NCI-H2081 treated with DMSO at 0.1 percent for 48 hours (cell line): ENCODE results near the gene FKBP3.
"Not testable (repeated sequence)": the region's sequence is repeated elsewhere in the genome, so short reads cannot be mapped to it uniquely, and the experiment has no call there.

Experiments
- DNase-seq: peaks from one replicate; lab custom pipeline; 2025; lab: John Stamatoyannopoulos, UW

The FKBP3 gene

GRCh38 chr14:45112896-45113781 lies 21.1 kb downstream of the FKBP3 start:
- DNase-seq = peak; percentile 27

- DNase-seq = no peak
Observed at GRCh38 chr14:45104561-45104960, 29.7 kb downstream of the FKBP3 start.

DNA sequence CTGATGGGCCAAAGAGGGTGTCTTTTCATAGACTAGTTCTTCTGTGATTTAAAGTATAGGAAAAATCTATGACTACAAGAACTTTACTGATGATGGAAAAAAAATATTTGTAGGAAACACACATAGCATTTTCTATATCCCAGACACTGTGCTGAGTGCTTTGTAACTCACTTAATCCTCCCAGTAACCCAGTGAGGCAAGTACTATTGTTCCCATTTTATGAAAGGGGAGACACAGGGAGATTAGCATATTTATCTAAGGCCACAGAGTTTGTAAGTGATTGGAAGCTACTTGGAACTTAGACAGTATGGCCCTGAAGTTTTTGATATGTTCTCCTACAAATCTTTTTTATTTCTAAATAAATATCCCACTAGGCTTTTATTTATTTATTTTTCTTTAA lies 30.5 kb downstream of the FKBP3 start:
- DNase-seq = no peak

GRCh38 chr14:45096218-45096617 lies 38.1 kb downstream of the FKBP3 start:
- no peak for DNase-seq

- no peak for DNase-seq
Observed at GRCh38 chr14:45095143-45095542, 39.1 kb downstream of the FKBP3 start.

DNA sequence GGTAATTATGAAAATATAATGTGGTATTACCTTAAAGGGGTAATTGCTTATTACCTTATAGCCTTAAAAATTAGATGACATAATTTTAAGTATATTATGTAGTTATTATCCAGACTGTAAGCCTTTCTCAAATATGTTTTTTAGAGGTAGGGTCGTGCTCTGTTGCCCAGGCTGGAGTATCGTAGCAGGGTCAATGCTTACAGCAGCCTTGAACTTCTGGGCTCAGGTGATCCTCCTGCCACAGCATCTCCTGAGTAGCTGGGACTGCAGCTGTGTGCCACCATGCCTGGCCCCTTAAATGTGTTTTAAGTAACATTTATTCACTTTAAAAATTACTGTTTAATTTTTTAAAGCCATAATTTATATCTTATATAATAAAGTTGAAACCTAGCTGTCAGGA lies 40.0 kb downstream of the FKBP3 start:
- DNase-seq = no peak

- no peak for DNase-seq
Observed at GRCh38 chr14:45091710-45092109, 42.6 kb downstream of the FKBP3 start.

DNA sequence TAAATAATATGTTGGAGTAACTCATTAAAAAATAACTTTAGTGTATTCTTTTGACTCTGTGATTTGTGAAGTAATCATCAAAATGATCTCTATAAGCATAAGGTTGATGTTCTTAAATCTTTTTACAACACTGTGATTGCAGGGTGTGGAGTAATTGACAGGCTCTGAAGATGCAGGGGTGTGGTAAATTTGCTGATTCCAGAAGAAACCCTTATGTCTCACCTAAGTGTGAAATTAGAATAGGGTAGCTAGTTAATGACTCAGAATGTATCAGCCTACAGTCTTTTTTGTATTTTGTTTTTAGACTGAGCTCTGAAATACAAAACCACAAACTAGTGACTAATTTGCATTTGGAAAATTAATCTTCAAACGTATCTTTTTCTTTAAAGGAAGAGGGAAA lies 44.5 kb downstream of the FKBP3 start:
- DNase-seq = no peak

DNA sequence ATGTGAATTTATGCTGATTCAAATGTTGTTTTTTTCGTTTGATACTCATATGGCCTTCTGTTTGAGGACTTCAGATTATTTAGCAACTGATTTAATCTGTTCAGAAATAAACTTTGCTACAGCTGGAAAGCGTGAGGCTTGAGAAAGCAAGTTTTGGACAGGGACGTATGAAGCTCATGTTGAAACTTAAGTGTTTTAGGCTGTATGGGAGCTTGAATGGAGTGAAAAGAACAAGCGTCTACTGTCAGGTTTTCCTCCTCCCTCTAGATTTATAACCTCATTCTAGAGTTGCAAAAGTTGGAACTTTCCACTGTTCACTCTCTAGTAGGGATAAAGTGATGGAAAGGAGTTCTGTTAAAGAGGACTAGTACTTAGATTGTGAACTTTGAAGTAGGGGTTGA lies 49.3 kb downstream of the FKBP3 start:
- no peak for DNase-seq

- peak; percentile 42 for DNase-seq
Observed at GRCh38 chr14:45083976-45084722, 50.1 kb downstream of the FKBP3 start, which contains the start of gene PRPF39. TSS of gene PRPF39 (plus strand) at chr14:45084116. CDS start at chr14:45095240, 11,124 bp downstream.

DNA sequence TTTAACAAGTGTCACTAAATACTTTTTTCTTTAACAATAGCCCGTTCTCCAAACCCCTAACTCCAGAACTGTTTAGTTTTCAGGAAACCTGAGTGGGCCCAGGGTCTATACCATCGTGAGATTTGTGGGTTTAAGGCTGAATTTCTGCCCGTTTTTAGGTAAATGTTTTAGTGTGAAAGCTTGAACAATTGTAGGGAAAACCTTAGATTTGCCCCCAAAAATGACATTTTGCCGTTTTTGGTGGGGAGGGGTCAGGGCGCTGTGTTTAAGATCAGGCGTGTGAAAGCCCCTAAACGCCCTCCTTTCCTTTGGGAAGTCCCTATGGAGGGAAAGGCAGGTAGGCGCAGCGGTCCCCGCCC lies 50.7 kb downstream of the FKBP3 start:
- no peak for DNase-seq

- DNase-seq = no peak
Observed at GRCh38 chr14:45082420-45082819, 51.9 kb downstream of the FKBP3 start.

DNA sequence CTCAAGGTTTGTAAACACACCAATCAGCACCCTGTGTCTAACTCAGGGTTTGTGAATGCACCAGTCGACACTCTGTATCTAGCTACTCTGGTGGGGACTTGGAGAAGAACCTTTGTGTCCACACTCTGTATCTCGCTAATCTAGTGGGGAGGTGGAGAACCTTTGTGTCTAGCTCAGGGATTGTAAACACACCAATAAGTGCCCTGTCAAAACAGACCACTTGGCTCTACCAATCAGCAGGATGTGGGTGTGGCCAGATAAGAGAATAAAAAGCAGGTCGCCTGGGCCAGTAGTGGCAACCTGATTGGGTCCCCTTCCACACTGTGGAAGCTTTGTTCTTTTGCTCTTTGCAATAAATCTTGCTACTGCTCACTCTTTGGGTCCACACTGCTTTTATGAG lies 53.2 kb downstream of the FKBP3 start:
- not testable (repeated sequence) for DNase-seq

GRCh38 chr14:45080416-45080968 lies 53.8 kb downstream of the FKBP3 start:
- DNase-seq = not testable (repeated sequence)

DNA sequence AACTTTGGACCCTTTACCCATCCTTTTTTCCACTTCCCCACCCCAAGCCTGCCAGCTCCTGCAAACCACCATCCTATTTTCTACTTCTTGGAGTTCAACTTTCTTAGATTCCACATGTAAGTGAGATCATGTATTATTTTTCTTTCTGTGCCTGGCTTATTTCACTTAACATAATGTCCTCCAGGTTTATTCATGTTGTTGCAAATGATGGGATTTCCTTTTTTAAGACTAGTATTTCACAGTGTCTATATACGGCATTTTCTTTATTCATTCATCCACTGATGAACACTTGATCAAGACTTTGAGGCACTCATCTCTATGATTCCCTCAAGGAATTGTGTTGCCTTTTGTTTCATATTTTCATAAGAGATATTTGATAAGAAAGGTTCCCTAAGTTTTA lies 56.0 kb downstream of the FKBP3 start:
- DNase-seq = no peak

- no peak for DNase-seq
Observed at GRCh38 chr14:45073231-45073879, 60.9 kb downstream of the FKBP3 start.

GRCh38 chr14:45072126-45072525 lies 62.2 kb downstream of the FKBP3 start:
- no peak for DNase-seq

DNA sequence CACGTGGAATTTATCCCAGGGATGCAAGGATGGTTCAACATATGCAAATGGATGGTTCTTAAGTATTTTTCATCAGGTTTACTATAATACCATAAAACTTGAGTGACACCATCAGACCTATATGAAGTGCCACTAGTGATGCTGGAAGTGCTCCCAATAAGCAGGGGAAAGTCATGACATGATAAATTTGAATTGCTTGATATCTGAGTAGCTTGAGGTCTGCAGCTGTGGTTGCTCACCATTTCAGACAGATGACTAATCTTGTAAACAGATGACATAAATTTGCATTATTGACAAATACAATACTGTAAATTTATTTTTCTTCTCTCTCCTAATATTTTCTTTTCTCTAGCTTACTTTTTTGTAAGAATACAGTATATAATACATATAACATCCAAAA lies 64.1 kb downstream of the FKBP3 start:
- DNase-seq = no peak

DNA sequence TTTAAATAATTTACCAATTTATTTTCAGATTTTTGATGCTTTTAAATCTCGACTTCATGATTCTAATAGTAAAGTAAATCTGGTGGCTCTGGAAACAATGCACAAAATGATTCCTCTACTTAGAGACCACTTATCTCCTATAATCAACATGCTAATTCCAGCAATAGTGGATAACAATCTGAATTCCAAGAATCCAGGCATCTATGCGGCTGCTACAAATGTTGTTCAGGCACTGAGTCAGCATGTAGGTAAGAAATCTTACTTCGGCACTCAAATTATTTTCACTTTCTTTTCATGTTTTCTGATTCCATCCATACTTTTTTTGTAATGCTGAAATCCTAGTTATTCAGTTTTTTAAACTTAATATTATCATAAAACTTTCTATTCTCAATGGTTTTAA lies 65.9 kb downstream of the FKBP3 start:
- no peak for DNase-seq

- DNase-seq = no peak
Observed at GRCh38 chr14:45066667-45067066, 67.6 kb downstream of the FKBP3 start.

- DNase-seq = no peak
Observed at GRCh38 chr14:45065956-45066355, 68.3 kb downstream of the FKBP3 start.
